K562 (cell line): ENCODE results near the gene PHF1. TPM values are rescaled to one million over a fixed set of nuclear protein-coding genes. Genes with fewer than 3 reads are reported as not detected.

Source experiments
- CEBPG ChIP-seq, 3 experiments: fragments of 200-800 bp in 1 of 3; sonication (Bioruptor generic) in 1 of 3; sonication (generic) in 1 of 3; formaldehyde crosslinking in 1 of 3; IDR thresholded peaks in 2 of 3; conservative IDR thresholded peaks in 1 of 3; 2 replicates each; pipeline versions ENCODE4 v1.6.1 to v1.8.0; 2016 to 2022; ENCODE audit warnings: missing compliant biosample characterization in 2 of 3, missing genetic modification characterization in 2 of 3, mild to moderate bottlenecking in 1 of 3, missing genetic modification reagents in 1 of 3
- FOXP1 ChIP-seq: sonication (generic); formaldehyde crosslinking; IDR thresholded peaks from 2 replicates; pipeline ENCODE4 v1.8.0; 2022; ENCODE audit warnings: mild to moderate bottlenecking, missing genetic modification reagents
- HMBOX1 ChIP-seq: sonication (generic); IDR thresholded peaks from 2 replicates; pipeline ENCODE4 v1.6.1; 2016
- MTA3 ChIP-seq: fragments of 450-650 bp; formaldehyde crosslinking; IDR thresholded peaks from 2 replicates; pipeline ENCODE4 v1.6.1; 2017; ENCODE audit warnings: mild to moderate bottlenecking, borderline replicate concordance
- PCBP1 ChIP-seq: fragments of 200-400 bp; formaldehyde crosslinking; IDR thresholded peaks from 2 replicates; pipeline ENCODE4 v1.6.1; 2018; ENCODE audit warnings: mild to moderate bottlenecking, low read depth, low read length; ENCODE audit not compliant: poor library complexity, severe bottlenecking
- PRDM10 ChIP-seq: fragments of 450-650 bp; IDR thresholded peaks from 2 replicates; pipeline ENCODE4 v1.6.1; 2018; ENCODE audit not compliant: partially characterized antibody
- PURB ChIP-seq: sonication (generic); formaldehyde crosslinking; IDR thresholded peaks from 2 replicates; pipeline ENCODE4 v1.9.0; 2021; ENCODE audit warnings: low read depth, mild to moderate bottlenecking, missing genetic modification reagents
- SNRNP70 ChIP-seq: fragments of 200-400 bp; formaldehyde crosslinking; optimal IDR thresholded peaks from 2 replicates; pipeline ENCODE3; 2017; ENCODE audit warnings: low read depth, low read length
- ZNF143 ChIP-seq: sonication (generic); formaldehyde crosslinking; IDR thresholded peaks from 2 replicates; pipeline ENCODE4 v1.9.0; 2022; ENCODE audit warnings: mild to moderate bottlenecking, missing genetic modification reagents
- polyA plus RNA-seq, 8 experiments: library from polyadenylated mRNA; depleted of rRNA in 4 of 8; stranded (reverse) in 5 of 8; unstranded in 3 of 8; fragments of >200 nt; fragmentation: Nextera tagmentation in 2 of 8; fragmentation: Illumina TruSeq in 1 of 8; extraction: Ambion mirVana in 2 of 8; extraction: Trizol in 1 of 8; gene quantifications; 2 replicates each; pipeline versions ENCODE4 v1.2.1 to v1.2.3, GENCODE V29; 2011 to 2014; ENCODE audit warnings: inconsistent platforms in 1 of 8, missing spikeins in 1 of 8
- total RNA-seq, 7 experiments: library from RNA; depleted of rRNA in 6 of 7; stranded (reverse); fragments of >200 nt in 6 of 7; fragmentation: Illumina TruSeq in 2 of 7; extraction: Trizol in 2 of 7; gene quantifications; 2 replicates each; pipeline versions ENCODE4 v1.2.1 to v1.2.3, GENCODE V29; 2011 to 2021; ENCODE audit warnings: low replicate concordance in 1 of 7
- TF ChIP-seq, protein P1 (sequence below): fragments of 200-800 bp; sonication (Bioruptor generic); IDR thresholded peaks from 2 replicates; pipeline ENCODE4 v1.6.1; 2016; ENCODE audit warnings: missing genetic modification characterization, missing compliant biosample characterization
- TF ChIP-seq, protein P2 (sequence below), 2 experiments: fragments of 450-650 bp; IDR thresholded peaks; 2 replicates each; pipeline ENCODE4 v1.6.1; 2016
- TF ChIP-seq, protein P3 (sequence below): fragments of 250-450 bp; sonication (Bioruptor Pico); IDR thresholded peaks from 2 replicates; pipeline ENCODE4 v1.8.0; 2022; ENCODE audit warnings: inconsistent platforms

Gene PHF1
- total and polyA plus RNA-seq, 9 of the 15 experiments (the other 6 are each of a cell fraction or from before 2014, with no cell fraction given), result 3.7 to 64.2 (median 33.7) TPM

GRCh38 chr6:33417128-33417902, 6.5 kb downstream of the PHF1 start (continued):
- TF ChIP-seq PURB (CRISPR knock-in tag), result no peak
- 0 out of 2 replicates have a peak, but pooled peaks have one; percentile 20 for TF ChIP-seq FOXP1 (CRISPR knock-in tag)
- no peak for TF ChIP-seq MTA3
- TF ChIP-seq, protein P1, sequence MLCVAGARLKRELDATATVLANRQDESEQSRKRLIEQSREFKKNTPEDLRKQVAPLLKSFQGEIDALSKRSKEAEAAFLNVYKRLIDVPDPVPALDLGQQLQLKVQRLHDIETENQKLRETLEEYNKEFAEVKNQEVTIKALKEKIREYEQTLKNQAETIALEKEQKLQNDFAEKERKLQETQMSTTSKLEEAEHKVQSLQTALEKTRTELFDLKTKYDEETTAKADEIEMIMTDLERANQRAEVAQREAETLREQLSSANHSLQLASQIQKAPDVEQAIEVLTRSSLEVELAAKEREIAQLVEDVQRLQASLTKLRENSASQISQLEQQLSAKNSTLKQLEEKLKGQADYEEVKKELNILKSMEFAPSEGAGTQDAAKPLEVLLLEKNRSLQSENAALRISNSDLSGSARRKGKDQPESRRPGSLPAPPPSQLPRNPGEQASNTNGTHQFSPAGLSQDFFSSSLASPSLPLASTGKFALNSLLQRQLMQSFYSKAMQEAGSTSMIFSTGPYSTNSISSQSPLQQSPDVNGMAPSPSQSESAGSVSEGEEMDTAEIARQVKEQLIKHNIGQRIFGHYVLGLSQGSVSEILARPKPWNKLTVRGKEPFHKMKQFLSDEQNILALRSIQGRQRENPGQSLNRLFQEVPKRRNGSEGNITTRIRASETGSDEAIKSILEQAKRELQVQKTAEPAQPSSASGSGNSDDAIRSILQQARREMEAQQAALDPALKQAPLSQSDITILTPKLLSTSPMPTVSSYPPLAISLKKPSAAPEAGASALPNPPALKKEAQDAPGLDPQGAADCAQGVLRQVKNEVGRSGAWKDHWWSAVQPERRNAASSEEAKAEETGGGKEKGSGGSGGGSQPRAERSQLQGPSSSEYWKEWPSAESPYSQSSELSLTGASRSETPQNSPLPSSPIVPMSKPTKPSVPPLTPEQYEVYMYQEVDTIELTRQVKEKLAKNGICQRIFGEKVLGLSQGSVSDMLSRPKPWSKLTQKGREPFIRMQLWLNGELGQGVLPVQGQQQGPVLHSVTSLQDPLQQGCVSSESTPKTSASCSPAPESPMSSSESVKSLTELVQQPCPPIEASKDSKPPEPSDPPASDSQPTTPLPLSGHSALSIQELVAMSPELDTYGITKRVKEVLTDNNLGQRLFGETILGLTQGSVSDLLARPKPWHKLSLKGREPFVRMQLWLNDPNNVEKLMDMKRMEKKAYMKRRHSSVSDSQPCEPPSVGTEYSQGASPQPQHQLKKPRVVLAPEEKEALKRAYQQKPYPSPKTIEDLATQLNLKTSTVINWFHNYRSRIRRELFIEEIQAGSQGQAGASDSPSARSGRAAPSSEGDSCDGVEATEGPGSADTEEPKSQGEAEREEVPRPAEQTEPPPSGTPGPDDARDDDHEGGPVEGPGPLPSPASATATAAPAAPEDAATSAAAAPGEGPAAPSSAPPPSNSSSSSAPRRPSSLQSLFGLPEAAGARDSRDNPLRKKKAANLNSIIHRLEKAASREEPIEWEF, result no peak
- TF ChIP-seq PRDM10, result peak; percentile 41
- 0 out of 2 replicates have a peak, but pooled peaks have one; percentile 25 for TF ChIP-seq HMBOX1
- TF ChIP-seq, protein P2, sequence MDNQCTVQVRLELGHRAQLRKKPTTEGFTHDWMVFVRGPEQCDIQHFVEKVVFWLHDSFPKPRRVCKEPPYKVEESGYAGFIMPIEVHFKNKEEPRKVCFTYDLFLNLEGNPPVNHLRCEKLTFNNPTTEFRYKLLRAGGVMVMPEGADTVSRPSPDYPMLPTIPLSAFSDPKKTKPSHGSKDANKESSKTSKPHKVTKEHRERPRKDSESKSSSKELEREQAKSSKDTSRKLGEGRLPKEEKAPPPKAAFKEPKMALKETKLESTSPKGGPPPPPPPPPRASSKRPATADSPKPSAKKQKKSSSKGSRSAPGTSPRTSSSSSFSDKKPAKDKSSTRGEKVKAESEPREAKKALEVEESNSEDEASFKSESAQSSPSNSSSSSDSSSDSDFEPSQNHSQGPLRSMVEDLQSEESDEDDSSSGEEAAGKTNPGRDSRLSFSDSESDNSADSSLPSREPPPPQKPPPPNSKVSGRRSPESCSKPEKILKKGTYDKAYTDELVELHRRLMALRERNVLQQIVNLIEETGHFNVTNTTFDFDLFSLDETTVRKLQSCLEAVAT (IDR thresholded peaks at IDR 0.05), result 0 out of 4 replicates have a peak, but pooled peaks of 1 of the 2 experiments have one; percentile 30
- TF ChIP-seq SNRNP70, result no peak
- TF ChIP-seq ZNF143 (CRISPR knock-in tag), result no peak
- TF ChIP-seq PCBP1, result no peak
- TF ChIP-seq CEBPG (CRISPR knock-in tag; IDR thresholded peaks at IDR 0.05), result no peak
- TF ChIP-seq CEBPG (tag; conservative IDR thresholded peaks at IDR 0.05 in 1 of 2, IDR thresholded peaks at IDR 0.05 in 1 of 2), result no peak
- TF ChIP-seq, protein P3, sequence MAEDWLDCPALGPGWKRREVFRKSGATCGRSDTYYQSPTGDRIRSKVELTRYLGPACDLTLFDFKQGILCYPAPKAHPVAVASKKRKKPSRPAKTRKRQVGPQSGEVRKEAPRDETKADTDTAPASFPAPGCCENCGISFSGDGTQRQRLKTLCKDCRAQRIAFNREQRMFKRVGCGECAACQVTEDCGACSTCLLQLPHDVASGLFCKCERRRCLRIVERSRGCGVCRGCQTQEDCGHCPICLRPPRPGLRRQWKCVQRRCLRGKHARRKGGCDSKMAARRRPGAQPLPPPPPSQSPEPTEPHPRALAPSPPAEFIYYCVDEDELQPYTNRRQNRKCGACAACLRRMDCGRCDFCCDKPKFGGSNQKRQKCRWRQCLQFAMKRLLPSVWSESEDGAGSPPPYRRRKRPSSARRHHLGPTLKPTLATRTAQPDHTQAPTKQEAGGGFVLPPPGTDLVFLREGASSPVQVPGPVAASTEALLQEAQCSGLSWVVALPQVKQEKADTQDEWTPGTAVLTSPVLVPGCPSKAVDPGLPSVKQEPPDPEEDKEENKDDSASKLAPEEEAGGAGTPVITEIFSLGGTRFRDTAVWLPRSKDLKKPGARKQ (CRISPR knock-in tag), result no peak
